ENCODE results near the gene MED13L. TPM values are rescaled to one million over a fixed set of nuclear protein-coding genes. Genes with fewer than 3 reads are reported as not detected.

MED13L gene
- total RNA-seq, 1 donor from 2014 or later = 41.9 TPM

- ATAC-seq (no peak), DNase-seq (ENCODE audit: low spot score) (no peak)
Measured at GRCh38 chr12:116101991-116102390, 175.5 kb downstream of the MED13L start.

GRCh38 chr12:116099652-116100432, 177.7 kb downstream of the MED13L start:
- ATAC-seq (no peak), DNase-seq (ENCODE audit: low spot score) (no peak)

DNA sequence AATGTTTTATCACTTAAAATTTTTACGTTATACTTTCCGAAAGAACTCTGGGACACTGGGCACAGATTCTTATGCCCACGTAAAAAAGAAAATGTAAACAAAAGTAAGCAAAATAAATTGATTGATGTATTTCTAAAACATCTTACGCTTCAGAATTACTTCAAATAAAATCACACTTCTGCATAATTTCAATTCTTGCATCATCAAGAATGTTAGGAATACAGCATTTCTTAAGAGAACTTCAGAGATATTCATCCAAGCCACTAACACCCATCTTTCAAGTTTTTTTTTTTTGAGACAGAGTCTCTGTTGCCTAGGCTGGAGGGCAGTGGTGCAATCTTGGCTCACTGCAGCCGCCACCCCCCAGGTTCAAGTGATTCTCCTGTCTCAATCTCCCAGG, 180.6 kb downstream of the MED13L start:
- no peak for ATAC-seq

DNA sequence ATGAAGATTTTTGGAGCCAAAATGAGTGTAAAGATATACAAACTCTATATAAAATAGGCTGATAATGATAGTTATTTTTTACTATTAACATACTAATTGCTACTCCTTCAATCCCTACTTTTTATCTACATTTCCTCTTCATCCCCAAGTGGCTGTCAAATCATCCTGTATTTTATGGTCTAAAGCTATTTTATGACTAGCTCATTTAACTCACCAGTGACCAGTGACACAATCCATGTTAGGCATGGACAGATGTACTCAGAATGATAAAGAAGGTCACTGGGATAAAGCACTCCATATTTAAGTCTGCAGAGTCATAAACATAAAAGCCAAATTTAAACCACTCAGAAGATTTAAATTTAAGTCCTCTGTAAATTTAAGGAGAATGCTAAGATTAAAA, 183.0 kb downstream of the MED13L start:
- ATAC-seq (no peak), DNase-seq (ENCODE audit: low spot score) (no peak)

More for the DNA sequence above, 180.6 kb downstream of the MED13L start:
- DNase-seq (ENCODE audit: low spot score) = no peak

DNA sequence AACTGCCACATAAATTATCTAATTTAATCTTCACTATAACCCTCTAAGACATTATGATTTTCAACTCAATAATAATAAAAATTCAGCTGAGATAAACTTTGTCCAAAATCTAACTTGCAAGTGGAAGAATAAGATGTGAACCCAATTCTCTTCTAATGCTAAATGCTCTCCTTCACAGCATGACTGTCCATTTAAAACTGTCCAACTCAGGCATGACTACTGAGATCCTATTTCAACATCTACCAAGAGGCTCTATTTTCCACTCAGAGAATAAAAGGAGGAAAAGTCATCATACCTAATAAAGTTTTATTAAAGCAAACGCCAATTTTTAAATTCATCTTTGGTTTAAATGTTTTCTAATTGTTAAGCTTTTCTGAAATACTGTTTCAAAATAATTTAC, 183.6 kb downstream of the MED13L start:
- ATAC-seq (no peak), DNase-seq (ENCODE audit: low spot score) (no peak)

DNA sequence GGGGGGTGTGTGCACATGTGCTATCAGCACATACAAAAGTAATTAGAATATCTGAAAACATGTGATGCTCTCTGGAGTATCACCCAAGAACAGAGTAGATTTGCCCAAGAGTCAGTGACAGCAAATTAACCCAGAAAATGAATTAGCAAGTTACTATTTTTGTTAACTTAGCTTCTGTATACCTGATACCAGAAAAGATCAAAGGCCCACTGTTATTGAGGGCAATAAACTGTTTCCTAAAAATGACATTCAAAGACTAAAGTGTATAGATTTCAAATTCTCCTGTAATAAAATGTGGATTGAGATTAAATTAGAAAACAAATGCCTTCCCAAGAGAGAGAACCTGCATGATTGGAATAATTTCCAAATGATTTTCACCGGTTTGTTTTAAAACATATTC, 184.7 kb downstream of the MED13L start:
- ATAC-seq (no peak), DNase-seq (ENCODE audit: low spot score) (no peak)

DNA sequence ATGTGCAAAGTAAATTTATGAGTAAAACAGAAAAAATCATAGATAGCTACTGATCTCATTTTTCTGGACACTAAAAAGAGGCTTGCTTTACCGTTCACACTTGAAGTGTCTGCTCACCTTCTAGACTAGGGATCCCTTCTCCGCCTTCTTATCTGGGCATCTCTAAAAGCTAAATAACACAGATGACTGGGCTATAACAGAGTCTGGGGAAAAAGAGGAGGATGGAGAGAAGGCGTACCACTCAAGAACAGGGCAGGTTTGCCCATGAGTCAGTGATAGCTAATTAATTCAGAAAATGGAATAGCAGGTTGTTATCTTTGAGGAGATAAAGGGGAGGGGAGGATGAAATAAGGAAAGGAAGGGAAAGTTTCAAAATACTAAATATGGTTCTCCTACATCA, 185.3 kb downstream of the MED13L start:
- no peak for DNase-seq (ENCODE audit: low spot score)
- no peak for ATAC-seq

DNA sequence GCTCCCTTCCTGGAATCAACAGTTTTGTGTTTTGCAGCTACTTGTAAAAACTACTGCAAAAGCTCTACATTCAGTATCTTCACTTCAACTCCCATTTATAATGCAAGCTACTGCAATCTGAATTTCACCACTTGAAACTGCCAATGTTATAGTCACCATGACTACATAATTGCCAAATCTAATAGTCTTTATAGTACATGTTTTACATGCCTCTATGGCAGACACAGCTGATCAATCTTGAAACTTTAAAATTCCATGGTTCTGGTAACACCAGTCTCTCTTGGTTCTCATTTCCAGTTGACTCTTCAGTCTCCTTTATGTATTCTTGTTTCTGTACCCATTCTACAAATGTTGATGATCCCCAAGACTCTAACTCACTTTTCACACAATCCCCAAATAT, 185.9 kb downstream of the MED13L start:
- no peak for ATAC-seq
- DNase-seq (ENCODE audit: low spot score) = no peak

DNA sequence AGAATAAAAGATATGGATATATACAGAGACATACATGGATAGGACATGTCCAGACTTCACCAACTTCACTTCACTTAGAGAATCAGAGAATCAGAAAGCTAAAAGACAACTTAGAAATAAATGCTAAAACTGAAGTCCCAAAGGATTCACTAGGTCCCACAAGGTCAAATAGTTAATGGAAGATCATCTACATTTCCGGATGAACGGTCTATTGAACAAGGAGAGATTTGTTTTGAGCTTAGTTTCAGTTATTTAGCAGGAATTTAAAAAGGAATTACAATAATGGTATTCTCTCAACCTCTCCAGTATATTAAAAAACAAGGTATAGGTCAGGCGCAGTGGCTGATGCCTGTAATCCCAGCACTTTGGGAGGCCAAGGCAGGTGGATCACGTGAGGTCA, 187.0 kb downstream of the MED13L start:
- DNase-seq (ENCODE audit: low spot score) (no peak), ATAC-seq (no peak)

GRCh38 chr12:116089080-116089479, 188.4 kb downstream of the MED13L start:
- no peak for DNase-seq (ENCODE audit: low spot score)
- ATAC-seq = no peak

GRCh38 chr12:116087962-116088361, 189.5 kb downstream of the MED13L start:
- DNase-seq (ENCODE audit: low spot score) = no peak
- peak; percentile 76 for ATAC-seq

GRCh38 chr12:116087399-116087798, 190.1 kb downstream of the MED13L start:
- DNase-seq (ENCODE audit: low spot score) (no peak), ATAC-seq (no peak)

DNA sequence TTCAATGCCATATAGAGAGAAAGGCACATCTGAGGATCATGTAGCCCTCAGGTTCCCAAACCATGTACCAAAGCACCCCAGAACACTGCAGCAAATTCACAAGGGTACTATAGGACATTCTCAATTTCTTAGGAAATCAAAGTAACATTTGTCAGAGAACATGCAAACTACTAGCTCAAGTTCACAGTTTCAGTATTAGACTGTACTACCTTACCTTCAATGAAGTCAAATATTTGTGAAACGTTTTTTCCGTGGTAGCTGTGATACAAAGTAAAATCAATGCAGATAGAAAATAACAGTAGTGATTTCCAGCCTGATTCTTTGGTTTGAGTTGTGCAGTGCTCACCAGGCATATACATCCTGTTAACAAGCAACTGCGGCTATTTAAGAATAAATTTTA, 197.1 kb downstream of the MED13L start:
- DNase-seq (ENCODE audit: low spot score) (no peak), ATAC-seq (peak; percentile 13)

- ATAC-seq = no peak
- DNase-seq (ENCODE audit: low spot score) = no peak
Measured at GRCh38 chr12:116078396-116078795, 199.1 kb downstream of the MED13L start.

- ATAC-seq = no peak
Measured at GRCh38 chr12:116077431-116077830, 200.1 kb downstream of the MED13L start.

DNA sequence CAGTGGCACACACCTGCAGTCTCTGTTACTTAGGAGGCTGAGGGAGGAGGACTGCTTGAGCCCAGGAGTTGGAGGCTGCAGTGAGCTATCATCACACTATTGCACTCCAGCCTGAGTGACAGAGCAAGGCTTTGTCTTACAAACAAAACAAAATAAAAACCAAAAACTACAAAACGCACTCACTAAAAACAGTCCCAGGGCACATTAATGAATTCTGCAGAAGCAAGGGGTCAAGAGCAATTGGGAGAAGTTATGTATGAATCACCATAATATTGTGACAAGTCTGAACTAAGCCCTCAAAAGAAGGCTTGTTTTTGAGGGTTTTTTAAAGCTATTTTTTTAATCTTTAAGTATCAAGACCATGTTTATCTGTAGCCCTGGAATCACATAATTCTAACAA, 201.1 kb downstream of the MED13L start:
- ATAC-seq = no peak
- DNase-seq (ENCODE audit: low spot score) = no peak

More at GRCh38 chr12:116077431-116077830, 200.1 kb downstream of the MED13L start:
- DNase-seq (ENCODE audit: low spot score) = no peak

- DNase-seq (ENCODE audit: low spot score) = no peak
- no peak for ATAC-seq
Measured at GRCh38 chr12:116074686-116075085, 202.8 kb downstream of the MED13L start.

DNA sequence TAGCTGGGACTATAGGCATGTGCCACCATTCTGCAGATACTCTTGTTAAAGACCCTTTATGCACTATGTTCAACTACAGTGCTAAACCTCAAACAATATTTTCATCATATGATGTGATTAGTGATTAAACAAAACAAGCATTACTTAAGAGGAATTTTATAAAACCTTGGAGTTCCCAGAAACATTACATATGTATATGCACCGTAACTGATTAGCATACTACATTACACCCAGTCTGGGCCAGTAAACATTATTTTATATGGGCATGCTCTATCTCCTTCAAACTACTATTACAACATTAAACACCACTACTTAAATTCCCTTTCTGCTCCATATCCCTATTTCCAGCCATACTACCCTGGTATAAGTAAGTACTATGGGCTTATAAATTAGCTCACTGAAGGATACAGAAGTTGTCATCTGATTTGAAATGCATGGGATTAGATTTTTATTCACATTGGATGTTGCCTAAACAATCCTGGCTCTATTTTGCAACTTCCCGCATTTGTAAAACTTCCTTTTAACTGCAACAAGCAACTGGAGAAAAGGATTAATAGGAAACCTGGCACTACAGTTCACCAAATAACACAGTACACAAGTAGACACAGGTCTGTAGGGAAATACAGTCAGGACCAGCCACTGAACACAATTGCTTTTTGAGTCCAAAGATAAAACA, 205.8 kb downstream of the MED13L start:
- no peak for DNase-seq (ENCODE audit: low spot score)

GRCh38 chr12:116070444-116070843, 207.0 kb downstream of the MED13L start:
- ATAC-seq = no peak
- no peak for DNase-seq (ENCODE audit: low spot score)

More for the DNA sequence above, 205.8 kb downstream of the MED13L start:
- no peak for ATAC-seq

DNA sequence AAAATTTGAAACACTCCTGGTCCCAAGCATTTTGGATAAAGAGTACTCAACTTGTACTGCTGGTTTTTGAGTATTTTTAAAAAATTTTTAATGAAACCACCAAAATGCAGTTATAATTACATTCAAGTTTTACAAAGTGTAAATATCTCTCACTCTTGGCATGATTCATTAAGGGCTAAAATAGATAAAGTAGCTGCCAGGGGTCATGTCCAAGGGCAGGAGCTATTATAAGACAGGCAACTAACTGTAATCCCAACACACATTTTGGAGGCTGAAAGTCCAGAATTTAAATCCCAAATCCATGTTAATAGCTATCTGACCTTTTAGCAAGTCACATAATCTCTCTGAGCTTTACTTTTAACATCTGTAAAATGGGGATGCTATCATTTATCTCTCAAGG, 207.6 kb downstream of the MED13L start:
- DNase-seq (ENCODE audit: low spot score) (no peak), ATAC-seq (no peak)

- no peak for ATAC-seq
- no peak for DNase-seq (ENCODE audit: low spot score)
Measured at GRCh38 chr12:116068853-116069252, 208.6 kb downstream of the MED13L start.

DNA sequence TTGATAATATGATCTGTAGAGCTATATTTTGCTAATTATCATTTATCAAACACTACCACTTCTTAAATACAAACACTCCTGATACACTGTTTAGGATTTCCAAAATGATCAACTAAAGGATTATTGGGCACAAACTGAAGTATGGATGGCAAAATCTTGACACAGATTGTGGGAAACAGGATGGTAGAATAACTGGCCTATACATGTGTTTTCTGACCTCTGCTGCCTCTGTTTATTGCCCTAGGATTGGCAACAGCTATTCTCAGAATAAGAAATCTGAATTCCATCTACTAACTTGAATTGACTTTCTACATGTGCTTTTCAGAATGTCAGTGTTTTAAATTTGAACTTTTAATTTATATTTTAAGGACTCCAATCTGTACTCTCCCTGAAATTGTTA, 209.1 kb downstream of the MED13L start:
- DNase-seq (ENCODE audit: low spot score) (no peak), ATAC-seq (no peak)

Measured in left lobe of liver (tissue), 2 donors.